Neural cell (in vitro differentiated cells): ENCODE results near the gene FLVCR1. TPM values are rescaled to one million over a fixed set of nuclear protein-coding genes. Genes with fewer than 3 reads are reported as not detected.

ENCODE experiments used
- H2AFZ ChIP-seq: fragments of 200-600, 300-800 bp; sonication (generic), shearing (Covaris generic); 2 replicates; pipeline ENCODE4 v1.6.0; 2014; ENCODE audit warnings: low read depth, mild to moderate bottlenecking, antibody characterized with exemption, low read length, moderate library complexity
- H3F3A ChIP-seq: fragments of 200-600 bp; shearing (Covaris generic); 2 replicates; pipeline ENCODE4 v1.6.1; 2016; ENCODE audit warnings: mild to moderate bottlenecking, moderate library complexity, mixed read lengths, antibody characterized with exemption, low read length; ENCODE audit not compliant: insufficient read depth, poor library complexity, severe bottlenecking
- H3K27ac ChIP-seq: fragments of 200-600, 300-800 bp; sonication (generic), shearing (Covaris generic); 2 replicates; pipeline ENCODE4 v1.5.1; 2014; ENCODE audit warnings: mild to moderate bottlenecking, low read length, moderate library complexity
- H3K27me3 ChIP-seq: fragments of 300-800, 200-600 bp; sonication (generic), shearing (Covaris generic); 2 replicates; pipeline ENCODE4 v1.6.0; 2014; ENCODE audit warnings: mild to moderate bottlenecking, low read depth, low read length, moderate library complexity; ENCODE audit not compliant: insufficient read depth
- H3K36me3 ChIP-seq: fragments of 300-800, 200-600 bp; sonication (generic), shearing (Covaris generic); 2 replicates; pipeline ENCODE4 v1.5.1; 2014; ENCODE audit warnings: mild to moderate bottlenecking, antibody characterized with exemption, low read length, moderate library complexity; ENCODE audit not compliant: insufficient read depth
- H3K4me2 ChIP-seq: fragments of 300-800, 200-600 bp; sonication (generic), shearing (Covaris generic); 2 replicates; pipeline ENCODE4 v1.6.0; 2014; ENCODE audit warnings: mild to moderate bottlenecking, low read length
- H3K4me3 ChIP-seq: fragments of 300-800, 200-600 bp; sonication (generic), shearing (Covaris generic); 2 replicates; pipeline ENCODE4 v1.5.1; 2014; ENCODE audit warnings: mild to moderate bottlenecking, low read length, moderate library complexity
- H3K79me2 ChIP-seq: fragments of 200-600 bp; shearing (Covaris generic); replicated peaks from 2 replicates; pipeline ENCODE4 v1.6.0; 2014; ENCODE audit warnings: mild to moderate bottlenecking, low read length, moderate library complexity; ENCODE audit not compliant: insufficient read depth
- H3K9ac ChIP-seq: fragments of 300-800, 200-600 bp; sonication (generic), shearing (Covaris generic); 2 replicates; pipeline ENCODE4 v1.6.1; 2016; ENCODE audit warnings: mild to moderate bottlenecking, low read length, mixed read lengths
- H3K9me2 ChIP-seq: fragments of 200-600 bp; shearing (Covaris generic); 2 replicates; pipeline ENCODE4 v1.6.1; 2016; ENCODE audit warnings: mild to moderate bottlenecking, low read length, mixed read lengths; ENCODE audit not compliant: insufficient read depth
- H3K9me3 ChIP-seq: fragments of 200-600, 300-800 bp; sonication (generic), shearing (Covaris generic); 2 replicates; pipeline ENCODE4 v1.6.1; 2016; ENCODE audit warnings: mild to moderate bottlenecking, mixed run types, low read length, moderate library complexity, mixed read lengths
- H4K20me1 ChIP-seq: fragments of 200-600 bp; shearing (Covaris generic); 2 replicates; pipeline ENCODE4 v1.6.1; 2016; ENCODE audit warnings: mild to moderate bottlenecking, mixed run types; ENCODE audit not compliant: insufficient read depth
- CTCF ChIP-seq: fragments of 450-650 bp; IDR thresholded peaks from 2 replicates; pipeline ENCODE4 v1.5.1; 2014; ENCODE audit warnings: antibody characterized with exemption, mild to moderate bottlenecking, moderate library complexity; ENCODE audit not compliant: poor library complexity, severe bottlenecking
- EP300 ChIP-seq: fragments of 450-650 bp; conservative IDR thresholded peaks from 2 replicates; pipeline ENCODE4 v1.6.1; 2014; ENCODE audit warnings: antibody characterized with exemption, mild to moderate bottlenecking, moderate library complexity; ENCODE audit not compliant: poor library complexity, severe bottlenecking
- EZH2 ChIP-seq: fragments of 200-600, 300-800 bp; shearing (Covaris generic), sonication (generic); IDR thresholded peaks from 2 replicates; pipeline ENCODE4 v1.6.1; 2014; ENCODE audit warnings: antibody characterized with exemption, low read length, borderline replicate concordance, mild to moderate bottlenecking; ENCODE audit not compliant: insufficient read depth, poor library complexity, severe bottlenecking
- MXI1 ChIP-seq: fragments of 450-650 bp; conservative IDR thresholded peaks from 2 replicates; pipeline ENCODE4 v1.6.1; 2014; ENCODE audit warnings: antibody characterized with exemption, mild to moderate bottlenecking; ENCODE audit not compliant: poor library complexity, severe bottlenecking
- POLR2AphosphoS5 ChIP-seq: IDR thresholded peaks from 2 replicates; pipeline ENCODE4 v1.6.1; 2012
- RAD21 ChIP-seq: fragments of 450-650 bp; conservative IDR thresholded peaks from 2 replicates; pipeline ENCODE4 v1.6.1; 2014; ENCODE audit warnings: antibody characterized with exemption, mild to moderate bottlenecking, moderate library complexity
- SMC3 ChIP-seq: fragments of 450-650 bp; conservative IDR thresholded peaks from 2 replicates; pipeline ENCODE4 v1.6.1; 2014; ENCODE audit warnings: antibody characterized with exemption, mild to moderate bottlenecking, moderate library complexity; ENCODE audit not compliant: poor library complexity
- TAF1 ChIP-seq: IDR thresholded peaks from 2 replicates; pipeline ENCODE4 v1.6.1; 2012; ENCODE audit warnings: low read depth
- polyA plus RNA-seq: library from polyadenylated mRNA; depleted of rRNA; stranded (reverse); fragments of >200 nt; gene quantifications from 2 replicates; pipeline ENCODE4 v1.2.3, GENCODE V29; 2014
- TF ChIP-seq, protein P1 (sequence below): IDR thresholded peaks from 2 replicates; pipeline ENCODE4 v1.6.1; 2012; ENCODE audit warnings: borderline replicate concordance

The FLVCR1 gene
- polyA plus RNA-seq, 1 donor from 2014 or later: 37.8 TPM

GRCh38 chr1:212916481-212917133 lies 58.5 kb downstream of the FLVCR1 start:
- H4K20me1 ChIP-seq: no peaks in the 10 kb centered on the region
- H2AFZ ChIP-seq: no peak overlapping the region

DNA sequence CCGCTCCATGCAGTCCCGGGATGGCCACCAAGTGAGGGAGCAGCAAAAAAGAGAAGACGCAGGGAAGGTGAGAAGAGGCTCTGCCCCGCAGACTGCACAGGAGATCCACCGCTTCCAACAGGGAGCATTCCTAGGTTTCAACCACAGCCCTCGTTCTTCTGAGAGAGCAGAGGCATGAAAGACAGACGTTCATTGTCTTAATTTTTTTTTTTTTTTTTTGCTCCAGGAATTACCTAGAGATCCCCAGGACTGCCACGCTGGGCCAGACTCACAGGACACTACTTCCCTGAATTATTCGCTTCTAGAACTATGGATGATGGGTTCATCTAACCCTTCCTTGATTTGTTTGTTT lies 59.0 kb downstream of the FLVCR1 start:
- Histone ChIP-seq H3K4me3 (no peak overlapping the region), H3K4me2 (no peak overlapping the region), H3K9me2 (no peaks in the 10 kb centered on the region), H3K9me3 (no peaks in the 10 kb centered on the region), H3K36me3 (no peaks in the 10 kb centered on the region), H3K79me2 (no peaks in the 10 kb centered on the region), H4K20me1 (no peaks in the 10 kb centered on the region), H3K27ac (no peak overlapping the region), H3K9ac (no peak overlapping the region), H3K27me3 (no peaks in the 10 kb centered on the region), H3F3A (no peaks in the 10 kb centered on the region), H2AFZ (no peak overlapping the region)
- TF ChIP-seq EP300: no peak
- TF ChIP-seq POLR2AphosphoS5: no peak
- TF ChIP-seq, protein P1, sequence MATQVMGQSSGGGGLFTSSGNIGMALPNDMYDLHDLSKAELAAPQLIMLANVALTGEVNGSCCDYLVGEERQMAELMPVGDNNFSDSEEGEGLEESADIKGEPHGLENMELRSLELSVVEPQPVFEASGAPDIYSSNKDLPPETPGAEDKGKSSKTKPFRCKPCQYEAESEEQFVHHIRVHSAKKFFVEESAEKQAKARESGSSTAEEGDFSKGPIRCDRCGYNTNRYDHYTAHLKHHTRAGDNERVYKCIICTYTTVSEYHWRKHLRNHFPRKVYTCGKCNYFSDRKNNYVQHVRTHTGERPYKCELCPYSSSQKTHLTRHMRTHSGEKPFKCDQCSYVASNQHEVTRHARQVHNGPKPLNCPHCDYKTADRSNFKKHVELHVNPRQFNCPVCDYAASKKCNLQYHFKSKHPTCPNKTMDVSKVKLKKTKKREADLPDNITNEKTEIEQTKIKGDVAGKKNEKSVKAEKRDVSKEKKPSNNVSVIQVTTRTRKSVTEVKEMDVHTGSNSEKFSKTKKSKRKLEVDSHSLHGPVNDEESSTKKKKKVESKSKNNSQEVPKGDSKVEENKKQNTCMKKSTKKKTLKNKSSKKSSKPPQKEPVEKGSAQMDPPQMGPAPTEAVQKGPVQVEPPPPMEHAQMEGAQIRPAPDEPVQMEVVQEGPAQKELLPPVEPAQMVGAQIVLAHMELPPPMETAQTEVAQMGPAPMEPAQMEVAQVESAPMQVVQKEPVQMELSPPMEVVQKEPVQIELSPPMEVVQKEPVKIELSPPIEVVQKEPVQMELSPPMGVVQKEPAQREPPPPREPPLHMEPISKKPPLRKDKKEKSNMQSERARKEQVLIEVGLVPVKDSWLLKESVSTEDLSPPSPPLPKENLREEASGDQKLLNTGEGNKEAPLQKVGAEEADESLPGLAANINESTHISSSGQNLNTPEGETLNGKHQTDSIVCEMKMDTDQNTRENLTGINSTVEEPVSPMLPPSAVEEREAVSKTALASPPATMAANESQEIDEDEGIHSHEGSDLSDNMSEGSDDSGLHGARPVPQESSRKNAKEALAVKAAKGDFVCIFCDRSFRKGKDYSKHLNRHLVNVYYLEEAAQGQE: no peak
- no peak for TF ChIP-seq CTCF
- no peak for TF ChIP-seq TAF1
- no peak for TF ChIP-seq EZH2
- no peak for TF ChIP-seq MXI1
- no peak for TF ChIP-seq RAD21

More at GRCh38 chr1:212916481-212917133, 58.5 kb downstream of the FLVCR1 start:
- no peak overlapping the region for H3K27ac ChIP-seq
- H3K27me3 ChIP-seq: no peaks in the 10 kb centered on the region
- H3K79me2 ChIP-seq: no peaks in the 10 kb centered on the region
- H3K9me3 ChIP-seq: no peaks in the 10 kb centered on the region
- no peak overlapping the region for H3K4me2 ChIP-seq
- no peaks in the 10 kb centered on the region for H3K9me2 ChIP-seq
- H3F3A ChIP-seq: no peaks in the 10 kb centered on the region
- H3K4me3 ChIP-seq: no peak overlapping the region
- no peaks in the 10 kb centered on the region for H3K36me3 ChIP-seq
- TF ChIP-seq POLR2AphosphoS5 (no peak), EP300 (no peak), SMC3 (no peak), MXI1 (no peak), TAF1 (no peak), EZH2 (no peak), CTCF (no peak), RAD21 (no peak)
- TF ChIP-seq, protein P1: no peak
- H3K9ac ChIP-seq: no peak overlapping the region
